ENCODE data around the gene SPEM1.

SPEM1 gene

GRCh38 chr17:7418472-7419152 is 1.5 kb upstream of the SPEM1 start:
- no peak for DNase-seq
- no peak for ATAC-seq

GRCh38 chr17:7421186-7421585 is 1.1 kb downstream of the SPEM1 start:
- ATAC-seq: no peak
- DNase-seq: no peak

- DNase-seq: no peak
- ATAC-seq: no peak
Measured at GRCh38 chr17:7423679-7424078, 3.6 kb downstream of the SPEM1 start.

GRCh38 chr17:7425316-7425715 is 5.2 kb downstream of the SPEM1 start, which contains the start of gene SPEM2:
TSS of gene SPEM2 (plus strand) at chr17:7425616. CDS start at chr17:7425689, 73 bp downstream.
- ATAC-seq (no peak), DNase-seq (no peak)

- no peak for ATAC-seq
- no peak for DNase-seq
Measured at GRCh38 chr17:7425756-7426155, 5.6 kb downstream of the SPEM1 start.

- no peak for ATAC-seq
- no peak for DNase-seq
Measured at GRCh38 chr17:7426203-7426863, 6.2 kb downstream of the SPEM1 start.

- DNase-seq (no peak), ATAC-seq (no peak)
Measured at GRCh38 chr17:7426896-7427489, 6.9 kb downstream of the SPEM1 start.

GRCh38 chr17:7427549-7427948 is 7.4 kb downstream of the SPEM1 start:
- no peak for ATAC-seq

GRCh38 chr17:7428557-7428956 is 8.4 kb downstream of the SPEM1 start, which contains the start of gene SPEM3:
TSS of gene SPEM3 (plus strand) at chr17:7428857. CDS start at chr17:7428903, 46 bp downstream.
- no peak for ATAC-seq
- DNase-seq: no peak

More at GRCh38 chr17:7427549-7427948, 7.4 kb downstream of the SPEM1 start:
- DNase-seq: no peak

- no peak for ATAC-seq
- DNase-seq: no peak
Measured at GRCh38 chr17:7429722-7430121, 9.6 kb downstream of the SPEM1 start.

GRCh38 chr17:7431231-7431630 is 11.1 kb downstream of the SPEM1 start:
- DNase-seq: no peak

GRCh38 chr17:7432296-7432695 is 12.2 kb downstream of the SPEM1 start:
- ATAC-seq (no peak), DNase-seq (no peak)

More at GRCh38 chr17:7431231-7431630, 11.1 kb downstream of the SPEM1 start:
- no peak for ATAC-seq

- ATAC-seq (peak; percentile 6), DNase-seq (peak; percentile 68)
Measured at GRCh38 chr17:7435676-7436555, 15.8 kb downstream of the SPEM1 start.

GRCh38 chr17:7436556-7437368 is 16.6 kb downstream of the SPEM1 start:
- peak; percentile 85 for DNase-seq
- peak; percentile 81 for ATAC-seq

- ATAC-seq: no peak
- DNase-seq: no peak
Measured at GRCh38 chr17:7437369-7437863, 17.3 kb downstream of the SPEM1 start.

GRCh38 chr17:7437950-7438614 is 18.0 kb downstream of the SPEM1 start:
- ATAC-seq (no peak), DNase-seq (peak; percentile 80)

GRCh38 chr17:7438656-7439460 is 18.7 kb downstream of the SPEM1 start:
- ATAC-seq: no peak
- DNase-seq: no peak

GRCh38 chr17:7439462-7440112 is 19.5 kb downstream of the SPEM1 start, which contains the start of gene FGF11:
TSS of gene FGF11 (plus strand) at chr17:7439512. CDS start at chr17:7439621, 109 bp downstream.
- ATAC-seq (no peak), DNase-seq (peak; percentile 25)

Data from stimulated activated naive CD8-positive, alpha-beta T cell treated with anti-CD3 and anti-CD28 coated beads, Interleukin-15, Interleukin-2, amounts not matched to agents 100 U/mL and 50 U/mL, for 24 hours (primary cell).